Gastroesophageal sphincter (tissue), 4 donors: ENCODE data around the gene CSTB. TPM values are rescaled to one million over a fixed set of nuclear protein-coding genes. Genes with fewer than 3 reads are reported as not detected.

Experiments
- ATAC-seq: fragments of 150-250 bp; one replicate; pipeline ENCODE4 v1.9.1; 2016; ENCODE audit warnings: mild to moderate bottlenecking, moderate library complexity
- H3K27ac ChIP-seq, 4 donors: fragments of 200-600 bp; sonication (generic) in 3 of 4; 1 replicate in 3 of 4; 2 replicates in 1 of 4; pipeline ENCODE4 v1.5.1; 2016 to 2019
- H3K27me3 ChIP-seq: fragments of 200-600 bp; sonication (generic); one replicate; pipeline ENCODE4 v1.5.1; 2019
- H3K36me3 ChIP-seq, 2 donors: fragments of 200-600 bp; sonication (generic); one replicate each; pipeline ENCODE4 v1.5.1; 2019; ENCODE audit warnings: control low read depth in 1 of 2
- H3K4me1 ChIP-seq, 3 donors: fragments of 200-600 bp; sonication (generic); 1 replicate in 2 of 3; 2 replicates in 1 of 3; pipeline ENCODE4 v1.5.1; 2016 to 2019; ENCODE audit warnings: control low read depth in 2 of 3
- H3K4me3 ChIP-seq, 2 donors: fragments of 200-600 bp; sonication (generic); one replicate each; pipeline ENCODE4 v1.5.1; 2019; ENCODE audit warnings: mild to moderate bottlenecking in 1 of 2, moderate library complexity in 1 of 2
- H3K9me3 ChIP-seq, 3 donors: fragments of 200-600 bp; sonication (generic); one replicate each; pipeline ENCODE4 v1.5.1; 2017 to 2019; ENCODE audit warnings: control low read depth in 2 of 3
- CTCF ChIP-seq, 4 experiments: fragments of 200-600 bp in 2 of 4; fragments of 450-650 bp in 2 of 4; sonication (generic) in 1 of 4; IDR thresholded peaks; one replicate each; pipeline ENCODE4 v1.5.1; 2017 to 2019; ENCODE audit warnings: antibody characterized with exemption in 4 of 4, mild to moderate bottlenecking in 2 of 4, moderate library complexity in 2 of 4
- EP300 ChIP-seq: sonication (generic); formaldehyde crosslinking; IDR thresholded peaks from one replicate; pipeline ENCODE4 v1.6.1; 2017; ENCODE audit warnings: antibody characterized with exemption, mild to moderate bottlenecking
- POLR2A ChIP-seq, 2 donors: fragments of 450-650 bp; IDR thresholded peaks; one replicate each; pipeline ENCODE4 v1.6.1; 2017; ENCODE audit warnings: antibody characterized with exemption in 2 of 2, mild to moderate bottlenecking in 2 of 2, moderate library complexity in 1 of 2
- POLR2AphosphoS5 ChIP-seq: sonication (generic); formaldehyde crosslinking; IDR thresholded peaks from one replicate; pipeline ENCODE4 v1.6.1; 2017; ENCODE audit warnings: antibody characterized with exemption
- WGBS, 2 donors: methylation state at CpG; one replicate each; pipeline ENCODE4 v1.1.5; 2018; ENCODE audit warnings: low coverage in 1 of 2; 5-methylcytosine and 5-hydroxymethylcytosine counted together
- total RNA-seq, 4 donors: library from RNA; depleted of rRNA; stranded (reverse); fragments of >200 nt; gene quantifications; one replicate each; pipeline ENCODE4 v1.1.0, GENCODE V29; 2016

CSTB gene
- total RNA-seq, 4 donors from 2014 or later = 8.9 to 22.2 (median 10.1) TPM

- no peak for TF ChIP-seq EP300
- no peak for TF ChIP-seq POLR2AphosphoS5
- TF ChIP-seq CTCF (IDR thresholded peaks at IDR 0.05) = no peak
- no peak for TF ChIP-seq POLR2A (IDR thresholded peaks at IDR 0.05)
- H3K36me3 ChIP-seq = peaks cover 0 to 84% of the 10 kb centered on the region in 2 donors
- no peaks in the 10 kb centered on the region for H3K9me3 ChIP-seq
- H3K4me1 ChIP-seq = peaks cover 0 to 23% (median 6%) of the 10 kb centered on the region in 3 donors
- no peak for ATAC-seq
- H3K4me3 ChIP-seq = no peak overlapping the region
- 58 to 100% methylated on average over 1 to 2 of the region's 26 CpGs for WGBS, 2 donors
- no peak overlapping the region for H3K27ac ChIP-seq
- no peaks in the 10 kb centered on the region for H3K27me3 ChIP-seq
These were observed 20.9 kb downstream of the CSTB start for GRCh38 chr21:43754948-43755781.

DNA sequence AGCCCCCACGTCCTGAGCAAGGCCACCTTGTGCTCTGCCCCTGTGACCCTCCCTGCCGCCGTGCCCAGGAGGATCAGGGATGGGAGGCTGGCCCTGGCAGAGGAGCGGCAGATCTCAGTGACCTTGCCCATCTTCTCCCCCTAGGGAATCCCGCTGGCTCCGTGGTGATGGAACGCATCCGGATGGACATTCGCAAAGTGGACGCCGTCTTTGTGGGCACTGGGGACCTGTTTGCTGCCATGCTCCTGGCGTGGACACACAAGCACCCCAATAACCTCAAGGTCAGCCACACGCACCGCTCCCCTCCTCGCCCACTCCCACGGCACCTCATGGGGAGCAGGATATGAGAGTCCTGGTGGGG lies 22.7 kb downstream of the CSTB start:
- Histone ChIP-seq H3K9me3 (no peaks in the 10 kb centered on the region), H3K27me3 (no peaks in the 10 kb centered on the region), H3K4me3 (no peak overlapping the region), H3K36me3 (peaks cover 0 to 91% of the 10 kb centered on the region in 2 donors), H3K4me1 (peaks cover 0 to 16% (median 3%) of the 10 kb centered on the region in 3 donors), H3K27ac (no peak overlapping the region)
- WGBS, 2 donors = 90% methylated on average over 2 of the region's 16 CpGs; no CpG with 5 or more reads in 1 of the 2 donors
- no peak for TF ChIP-seq EP300
- TF ChIP-seq CTCF (IDR thresholded peaks at IDR 0.05) = no peak
- no peak for TF ChIP-seq POLR2AphosphoS5
- no peak for TF ChIP-seq POLR2A (IDR thresholded peaks at IDR 0.05)
- no peak for ATAC-seq

DNA sequence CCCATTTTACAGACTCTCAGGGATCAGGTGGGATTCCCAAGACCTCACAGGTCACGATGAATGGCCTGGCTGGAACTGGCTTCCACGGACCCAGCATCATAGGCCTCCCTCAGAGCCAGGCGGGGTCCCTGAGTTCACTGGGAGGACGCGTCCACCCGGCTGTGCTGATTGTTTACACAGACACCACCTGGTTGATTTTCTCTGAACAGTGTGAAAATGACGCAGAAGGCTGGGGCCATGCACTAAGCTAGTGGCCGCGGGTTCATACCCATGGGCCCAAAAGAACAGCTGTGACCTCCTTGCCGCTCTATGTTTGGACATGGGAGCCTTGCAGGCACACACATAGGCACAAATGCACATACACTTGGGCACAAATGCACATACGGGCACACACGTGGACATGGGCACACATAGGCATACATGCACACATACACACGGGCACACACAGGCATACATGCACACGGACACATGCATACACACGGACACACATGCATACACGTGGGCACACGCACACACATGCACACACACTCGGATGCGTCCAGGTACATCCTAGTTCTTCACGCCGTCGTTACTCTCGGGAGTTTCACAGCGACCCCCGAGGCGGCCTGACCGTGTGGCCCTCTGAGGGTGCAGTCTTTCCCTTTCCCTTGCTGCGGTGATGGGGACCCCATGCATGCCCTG lies 23.2 kb downstream of the CSTB start:
- TF ChIP-seq POLR2A (IDR thresholded peaks at IDR 0.05) (no peak), CTCF (IDR thresholded peaks at IDR 0.05) (no peak), EP300 (no peak), POLR2AphosphoS5 (no peak)
- no peak overlapping the region for H3K4me3 ChIP-seq
- no peaks in the 10 kb centered on the region for H3K9me3 ChIP-seq
- H3K27me3 ChIP-seq = no peaks in the 10 kb centered on the region
- peaks cover 0 to 11% (median 3%) of the 10 kb centered on the region in 3 donors for H3K4me1 ChIP-seq
- no peak overlapping the region for H3K27ac ChIP-seq
- ATAC-seq = no peak
- WGBS, 2 donors = 88% methylated on average over 8 of the region's 28 CpGs; no CpG with 5 or more reads in 1 of the 2 donors
- peaks cover 0 to 96% of the 10 kb centered on the region in 2 donors for H3K36me3 ChIP-seq

GRCh38 chr21:43751955-43752591 lies 24.0 kb downstream of the CSTB start:
- no peak for ATAC-seq
- H3K27ac ChIP-seq = no peak overlapping the region
- TF ChIP-seq POLR2AphosphoS5 (no peak), POLR2A (IDR thresholded peaks at IDR 0.05) (no peak), CTCF (IDR thresholded peaks at IDR 0.05) (no peak), EP300 (no peak)
- no peaks in the 10 kb centered on the region for H3K9me3 ChIP-seq
- no peak overlapping the region for H3K4me3 ChIP-seq
- no CpG with 5 or more reads among the region's 31 CpGs for WGBS, 2 donors
- no peaks in the 10 kb centered on the region for H3K27me3 ChIP-seq
- peaks cover 0 to 98% of the 10 kb centered on the region in 2 donors for H3K36me3 ChIP-seq
- peaks cover 0 to 2% (median 0%) of the 10 kb centered on the region in 3 donors for H3K4me1 ChIP-seq
